ENCODE data around the gene MYBBP1A.

Gene MYBBP1A

DNA sequence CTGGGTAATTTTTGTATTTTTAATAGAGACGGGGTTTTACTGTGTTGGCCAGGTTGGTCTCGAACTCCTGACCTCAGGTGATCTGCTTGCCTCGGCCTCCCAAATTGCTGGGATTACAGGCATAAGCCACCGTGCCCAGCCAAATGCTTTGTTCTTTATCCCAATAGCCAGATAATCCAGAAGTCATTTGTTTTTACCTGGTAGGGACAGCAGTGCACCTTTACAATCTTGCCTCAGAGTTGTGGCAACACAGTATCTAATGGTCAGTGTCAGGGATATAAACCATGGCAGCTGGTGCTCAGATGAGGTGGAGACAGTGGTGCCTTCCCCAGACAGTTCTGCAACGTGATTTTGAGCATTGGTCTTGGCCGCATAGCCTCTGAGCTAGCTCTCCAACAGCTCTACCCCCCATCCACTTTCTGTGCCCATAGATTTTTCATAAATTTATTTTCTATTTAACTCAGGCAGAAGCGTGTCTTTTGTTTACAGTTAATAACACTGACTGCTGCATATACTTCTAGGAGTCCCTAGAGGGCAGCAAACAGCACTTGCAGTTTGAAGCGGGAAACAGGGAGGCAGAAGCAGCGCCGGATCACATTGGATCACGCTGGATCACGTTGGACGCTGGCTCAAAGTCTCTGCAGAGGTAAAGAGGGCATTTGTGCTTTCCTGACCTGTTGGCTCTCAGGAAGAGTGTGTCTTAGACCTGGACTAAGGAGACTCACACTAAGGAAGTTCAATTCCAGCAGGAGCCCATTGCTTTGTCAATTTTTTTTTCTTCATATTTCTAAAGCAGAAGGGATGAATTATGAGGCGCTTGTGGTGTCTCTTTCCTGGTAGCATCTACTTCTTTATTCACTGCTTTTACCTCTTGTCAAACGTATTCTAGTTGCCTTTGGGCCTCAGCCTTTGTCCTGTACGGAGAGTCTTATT, 10.3 kb upstream of the MYBBP1A start:
- DNase-seq, result peak; percentile 13 to 60 (median 27)

DNA sequence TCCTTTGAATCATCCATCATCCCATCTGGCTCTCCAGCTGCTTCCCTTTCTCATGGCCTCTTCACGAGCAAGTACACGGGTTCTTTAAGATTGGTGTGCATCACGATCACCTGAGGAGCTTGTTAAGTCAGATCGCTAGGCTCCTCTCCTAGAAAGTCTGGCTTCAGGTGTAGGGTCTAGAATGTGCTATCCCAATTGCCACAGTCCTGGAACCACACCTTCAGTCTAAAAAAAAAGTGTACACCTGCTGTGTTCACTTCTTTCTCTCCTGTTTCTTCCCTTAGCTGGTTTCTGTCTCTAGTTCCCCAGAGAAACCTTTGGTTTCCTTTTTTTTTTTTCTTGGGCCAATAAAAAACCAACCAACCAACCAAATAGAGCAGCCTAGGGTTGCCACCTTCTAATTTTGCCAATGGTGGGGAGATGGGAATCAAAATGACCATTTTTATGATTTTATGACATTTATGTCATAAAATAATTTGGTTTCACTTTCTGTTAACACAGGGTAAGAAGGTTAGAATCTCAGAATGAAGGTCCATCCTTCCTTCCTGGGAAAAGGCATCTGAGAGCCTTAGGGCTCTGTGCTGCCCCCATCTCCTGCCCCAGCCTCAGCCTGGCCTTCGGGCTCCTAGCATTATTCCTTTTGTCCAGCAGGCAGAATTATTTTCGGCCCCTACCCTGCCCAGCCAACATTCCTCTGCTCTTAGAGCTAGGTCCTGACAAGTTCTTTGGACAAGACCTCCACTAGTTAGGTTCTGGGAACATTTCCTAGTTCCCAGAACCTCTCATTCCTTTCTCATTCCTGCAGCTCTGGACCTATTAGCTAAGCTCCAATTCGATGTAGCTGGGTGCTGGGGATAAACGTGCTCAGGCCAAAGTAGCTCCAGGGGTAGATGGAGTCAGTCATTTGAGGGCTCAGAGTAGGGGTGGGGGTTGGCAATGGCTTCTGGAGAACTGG, 7.1 kb upstream of the MYBBP1A start:
- no peak for DNase-seq

DNA sequence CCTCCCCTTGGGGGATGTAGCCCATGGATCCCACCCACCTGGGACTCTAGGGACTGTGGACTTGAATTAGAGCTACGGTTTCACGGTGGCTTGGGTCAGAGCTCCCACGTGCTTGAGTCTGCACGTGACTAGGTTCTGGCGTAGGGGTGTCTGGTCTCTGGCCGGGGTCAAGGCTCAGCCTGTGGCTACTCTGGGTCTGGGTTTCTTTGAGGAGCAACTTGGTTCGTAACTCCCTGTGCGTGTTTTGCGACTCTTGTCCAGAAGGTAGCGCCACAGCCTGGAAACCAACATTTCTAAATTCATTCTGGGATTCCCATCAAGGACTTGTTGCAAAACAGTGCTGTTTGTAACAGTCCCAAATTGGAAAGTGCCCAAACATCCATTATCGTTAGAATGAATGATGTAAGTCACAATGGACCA, 5.7 kb upstream of the MYBBP1A start:
- no peak for DNase-seq

DNA sequence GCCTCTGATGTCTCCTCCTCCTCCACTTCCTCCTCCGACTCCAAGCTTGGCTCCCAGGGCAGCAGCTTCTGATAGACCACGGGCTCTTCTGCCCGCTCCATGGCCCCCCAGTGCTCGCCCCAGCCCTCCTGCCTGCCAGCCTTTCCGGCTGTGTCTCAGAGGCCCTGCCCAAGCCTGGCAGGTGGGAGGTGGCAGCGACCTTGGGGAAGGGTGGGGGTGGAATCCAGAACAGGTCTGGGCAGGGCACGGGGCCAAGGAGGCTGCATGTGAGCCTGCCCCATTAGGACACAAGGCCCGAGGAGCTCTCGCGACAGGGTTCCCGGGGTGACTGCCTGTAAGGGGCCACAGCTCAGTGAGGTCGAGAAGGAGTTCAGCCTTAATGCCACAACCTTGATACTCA, 5.2 kb upstream of the MYBBP1A start, which contains the start of gene GGT6:
GGT6 (minus strand) TSS at position 157 of the 400 bp plus-strand sequence; CDS start at position 101, 56 bp downstream.
- no peak for DNase-seq

DNA sequence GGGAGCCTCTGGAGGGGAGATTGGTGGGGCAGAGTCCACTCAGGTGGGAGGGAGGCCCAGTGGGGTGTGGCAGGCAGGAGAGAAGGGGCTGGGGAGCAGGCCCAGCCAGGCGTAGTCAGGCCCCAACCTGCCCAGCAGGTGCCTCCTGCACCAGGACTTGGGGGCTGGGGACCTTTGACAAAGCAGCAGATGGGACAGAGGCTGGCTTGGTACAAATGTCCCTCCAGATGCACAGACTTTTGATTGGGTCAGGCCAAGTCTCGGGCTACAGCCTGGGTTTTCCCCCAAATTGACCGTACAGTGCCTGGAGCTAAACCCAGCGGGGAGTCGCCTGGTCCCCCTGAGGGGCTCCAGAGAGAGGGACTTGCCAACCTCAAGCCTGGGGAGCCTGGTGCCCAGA, 4.8 kb upstream of the MYBBP1A start:
- no peak for DNase-seq

DNA sequence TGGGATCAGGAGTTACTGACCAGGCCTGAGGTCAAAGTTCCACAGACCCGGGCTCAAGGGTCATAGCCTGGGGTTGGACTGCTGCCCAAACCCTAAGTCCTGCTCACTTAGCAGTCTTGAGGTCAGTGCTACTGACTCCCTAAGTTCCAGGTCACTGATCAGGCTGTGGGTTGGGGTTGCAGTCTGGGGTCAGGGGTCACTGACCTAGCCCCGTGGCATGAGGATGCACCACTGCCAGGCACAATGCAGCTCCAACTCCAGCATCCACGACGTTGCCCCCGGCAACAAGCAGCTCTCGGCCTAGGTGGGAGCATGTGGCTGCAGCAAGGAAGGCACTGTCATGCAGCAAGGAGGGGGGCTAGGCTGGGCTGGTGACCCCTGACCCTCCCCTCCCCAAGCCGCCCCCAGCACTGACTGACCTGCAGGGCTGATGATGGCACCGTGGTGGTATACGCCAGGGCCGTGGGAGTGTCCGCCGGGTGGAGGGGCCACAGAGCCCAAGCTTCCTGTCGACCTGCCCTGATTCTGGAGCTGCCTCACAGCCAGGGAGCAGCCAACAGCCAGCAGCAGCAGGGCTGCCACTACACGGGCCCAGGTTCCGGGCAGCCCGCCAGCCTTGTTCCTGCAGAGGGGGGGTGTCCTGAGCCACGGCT, 4.1 kb upstream of the MYBBP1A start:
- no peak for DNase-seq

DNA sequence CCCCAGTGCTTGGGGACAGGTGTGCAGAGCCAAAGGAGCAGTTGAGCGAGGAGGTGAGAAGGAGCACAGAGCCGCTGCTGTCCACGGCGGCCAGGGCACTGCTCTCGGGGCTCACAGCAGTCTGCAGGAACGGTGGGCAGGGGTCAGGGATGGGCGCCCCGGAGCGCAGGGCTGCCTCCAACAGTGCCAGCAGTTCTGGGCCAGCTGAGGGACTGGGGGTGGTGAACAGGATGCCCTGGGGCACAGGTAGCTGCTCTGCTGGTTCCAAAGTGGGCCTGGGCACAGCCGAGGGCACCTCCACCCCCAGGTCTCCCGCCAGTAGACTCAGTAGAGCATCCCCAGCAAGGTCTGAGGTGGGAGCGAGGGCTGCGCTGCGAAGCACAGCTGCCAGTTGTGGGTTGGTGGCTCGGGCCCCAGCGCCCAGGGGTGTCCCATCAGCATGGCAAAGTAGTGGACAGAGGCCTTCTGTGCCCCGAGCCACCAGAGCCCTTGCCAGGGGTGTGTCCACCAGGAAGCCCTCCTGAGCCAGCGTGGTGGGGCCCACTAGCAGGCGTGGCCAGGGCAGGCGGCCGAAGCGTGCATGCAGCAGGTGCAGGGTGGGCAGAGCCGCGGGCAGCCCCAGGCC, 3.3 kb upstream of the MYBBP1A start:
- no peak for DNase-seq

DNA sequence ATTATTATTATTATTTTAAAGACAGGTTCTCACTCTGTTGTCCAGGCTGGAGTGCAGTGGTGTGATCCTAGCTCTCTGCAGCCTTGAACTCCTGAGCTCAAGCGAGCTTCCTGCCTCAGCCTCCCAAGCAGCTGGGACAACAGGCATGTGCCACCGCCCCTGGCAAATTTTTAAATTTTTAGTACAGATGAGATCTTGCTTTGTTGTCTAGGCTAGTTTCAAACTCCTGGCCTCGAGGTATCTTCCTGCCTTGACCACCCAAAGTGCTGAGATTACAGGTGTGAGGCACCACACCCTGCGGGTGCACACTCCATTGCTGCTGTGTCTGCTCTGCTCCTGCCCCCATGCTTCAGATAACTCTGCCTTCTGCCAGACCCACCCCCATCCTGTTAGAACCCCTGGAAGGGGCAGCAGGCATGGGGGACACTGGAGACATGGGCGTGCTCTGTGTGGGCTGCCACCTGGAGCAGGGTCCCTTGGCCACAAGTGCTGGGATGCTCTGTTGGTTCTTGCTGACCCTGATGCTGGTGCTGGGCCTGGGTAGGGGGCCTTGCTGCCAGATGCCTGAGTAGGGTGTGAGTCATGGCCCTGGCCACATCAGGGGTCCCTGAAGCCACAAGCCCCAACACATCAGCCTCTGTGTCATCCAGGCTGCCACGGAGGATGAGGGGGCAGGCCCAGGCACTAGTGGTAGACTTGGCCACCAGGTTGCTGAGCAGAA, 2.6 kb upstream of the MYBBP1A start:
- DNase-seq, result no peak

DNA sequence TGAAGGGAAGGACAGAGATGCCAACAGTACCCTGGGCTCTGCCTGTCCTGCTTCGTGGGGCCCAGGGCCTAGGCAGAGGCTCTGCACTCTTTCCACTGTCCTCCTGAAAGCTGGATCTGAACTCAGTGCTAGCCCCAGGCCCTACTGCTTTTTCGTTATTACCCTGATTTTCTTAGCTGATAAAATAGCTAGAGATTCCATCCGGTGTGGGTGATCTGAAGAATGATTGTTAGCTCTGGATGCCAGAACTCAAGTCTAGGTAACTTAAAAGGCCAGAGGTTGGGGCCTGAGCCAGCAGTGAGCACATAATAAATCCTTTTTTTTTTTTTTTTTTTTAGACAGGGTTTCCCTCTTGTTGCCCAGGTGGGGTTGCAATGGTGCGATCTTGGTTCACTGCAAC, 1.8 kb upstream of the MYBBP1A start:
- DNase-seq, result no peak

DNA sequence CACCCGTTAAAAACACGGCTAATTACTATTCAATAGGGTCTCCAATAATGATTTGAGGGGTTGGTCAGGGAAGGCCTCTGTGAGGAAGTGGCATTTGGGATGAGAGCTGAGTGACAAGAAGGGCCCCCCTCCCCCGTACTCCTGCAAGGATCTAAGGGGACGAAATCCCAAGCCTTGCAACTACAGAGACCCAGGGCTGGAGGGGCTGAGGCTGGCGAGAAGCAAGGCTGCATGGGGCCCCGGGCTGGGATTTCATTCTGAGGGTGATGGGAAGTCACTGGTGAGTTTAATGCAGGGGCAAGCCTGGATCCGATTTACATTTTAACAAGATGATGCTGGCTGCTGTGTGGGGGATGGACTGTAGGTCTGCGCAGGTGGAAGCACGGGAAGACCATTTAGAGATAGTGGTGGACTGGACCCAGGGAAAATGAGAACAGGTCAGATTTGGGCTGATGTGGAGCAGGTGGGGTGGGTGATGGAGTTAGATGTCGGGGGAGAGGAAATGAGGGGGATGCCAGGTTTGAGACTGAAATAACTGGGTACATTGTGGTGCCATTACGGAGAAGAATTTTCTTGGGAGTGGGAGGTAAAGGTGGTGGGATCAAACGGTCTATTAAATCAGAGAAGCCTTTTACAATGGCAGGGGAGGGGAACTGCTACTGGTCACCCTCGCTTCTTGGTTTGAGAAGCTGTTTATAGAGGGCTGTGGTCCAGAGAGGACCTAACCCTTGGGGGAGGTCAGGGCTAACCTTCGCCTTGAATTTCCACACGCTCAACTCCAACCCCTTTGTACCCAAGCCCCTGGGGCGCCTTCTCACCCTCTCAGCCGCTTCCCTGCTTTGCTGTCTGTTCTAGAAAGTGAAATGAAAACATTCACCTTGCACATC, 932 bp upstream of the MYBBP1A start:
- DNase-seq, result no peak

DNA sequence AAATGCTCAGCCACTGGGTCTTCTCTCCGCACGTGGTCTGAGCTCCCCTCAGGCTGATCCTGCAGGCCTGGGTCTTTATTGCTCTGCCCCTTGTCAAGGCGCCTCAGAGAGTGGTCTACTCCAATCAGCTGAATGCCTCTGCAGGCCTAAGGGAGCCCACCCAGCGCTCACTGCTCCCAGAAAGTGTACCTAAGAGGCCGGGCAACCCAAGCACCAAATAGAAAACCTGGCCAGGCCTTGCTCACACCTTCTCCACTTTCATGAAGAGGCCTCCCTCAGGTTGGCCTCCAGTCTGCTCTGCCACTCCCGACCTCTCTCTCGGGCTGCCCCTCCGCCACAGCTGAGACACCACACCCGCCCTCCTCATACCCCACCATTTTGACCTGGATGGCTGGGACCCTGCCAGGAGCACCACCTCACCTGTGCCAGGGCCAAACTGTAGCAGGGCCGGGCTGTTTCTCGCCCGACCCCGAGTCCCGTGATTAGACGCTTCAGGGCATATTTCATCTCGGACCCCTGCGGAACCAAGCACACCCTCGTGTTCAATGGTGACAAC, 665 bp downstream of the MYBBP1A start:
- no peak for DNase-seq

DNA sequence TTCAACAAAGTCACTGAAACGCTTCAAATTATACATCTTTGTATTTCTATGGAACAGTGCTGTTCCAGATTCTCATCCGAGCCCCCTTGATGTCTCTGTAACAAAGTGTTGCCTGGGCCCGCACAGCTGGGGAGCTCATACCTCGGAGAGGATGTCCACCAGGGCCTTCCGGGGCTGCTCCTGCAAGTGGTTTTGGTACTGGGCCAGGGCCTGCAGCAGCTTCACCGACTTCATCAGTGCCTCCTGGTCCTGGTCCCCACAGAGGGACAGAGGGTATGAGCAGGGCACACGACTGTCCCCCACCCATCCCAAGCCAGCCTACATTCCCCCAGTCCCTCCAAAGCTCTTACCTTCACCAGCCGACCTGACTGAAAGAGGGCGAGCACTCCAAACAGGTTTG, 1.5 kb downstream of the MYBBP1A start:
- DNase-seq, result no peak

DNA sequence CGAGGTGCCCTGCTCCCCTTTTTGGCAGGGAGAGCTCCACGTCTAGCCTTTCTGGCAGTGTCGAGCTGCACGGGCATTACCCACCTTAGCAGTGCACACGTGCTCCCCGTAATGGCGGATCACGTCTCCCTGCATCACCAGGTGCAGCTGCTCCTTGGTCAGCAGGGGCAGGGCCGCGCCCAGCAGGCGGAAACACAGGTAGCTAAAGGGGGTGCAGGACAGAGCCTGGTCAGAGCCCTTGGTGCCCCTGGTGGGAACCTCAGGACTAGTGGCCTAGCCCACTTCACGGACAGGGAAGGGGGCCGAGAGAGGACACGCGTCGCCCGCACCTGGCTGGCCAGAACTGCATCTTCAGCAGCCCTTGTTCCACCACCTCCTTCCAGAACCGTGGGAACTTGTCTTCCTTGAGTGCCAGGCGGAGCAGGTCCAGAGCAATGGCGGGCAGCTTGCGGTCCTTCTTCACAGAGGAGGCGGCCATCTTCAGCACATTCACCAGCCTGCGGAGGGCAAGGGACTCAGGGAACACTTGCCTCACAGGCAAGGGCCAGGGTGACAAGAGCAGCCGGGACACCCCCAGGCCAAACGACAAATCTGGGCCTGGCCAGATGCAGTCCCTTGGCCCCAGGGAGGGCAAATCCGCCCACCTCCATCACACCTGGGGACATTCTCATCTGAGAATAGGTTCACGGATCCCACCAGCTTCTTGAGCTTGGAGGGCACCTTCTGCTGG, 3.2 kb downstream of the MYBBP1A start:
- no peak for DNase-seq

DNA sequence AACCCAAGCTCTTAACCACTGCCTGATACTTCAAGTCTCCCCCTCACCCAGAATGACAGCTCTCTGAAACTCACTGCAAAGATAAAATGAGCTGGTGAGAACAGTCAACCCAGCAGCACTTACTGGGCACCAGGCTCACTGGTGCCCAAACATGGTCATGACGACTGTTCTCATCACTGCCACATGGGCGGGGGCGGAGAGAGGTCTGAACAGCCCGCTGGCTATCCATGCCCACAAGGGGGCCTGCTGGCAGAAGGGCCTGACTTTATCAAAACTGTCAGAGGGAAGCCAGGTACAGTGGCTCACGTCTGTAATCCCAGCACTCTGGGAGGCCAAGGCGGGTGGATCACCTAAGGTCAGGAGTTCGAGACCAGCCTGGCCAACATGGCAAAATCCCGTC, 4.0 kb downstream of the MYBBP1A start:
- DNase-seq, result no peak

DNA sequence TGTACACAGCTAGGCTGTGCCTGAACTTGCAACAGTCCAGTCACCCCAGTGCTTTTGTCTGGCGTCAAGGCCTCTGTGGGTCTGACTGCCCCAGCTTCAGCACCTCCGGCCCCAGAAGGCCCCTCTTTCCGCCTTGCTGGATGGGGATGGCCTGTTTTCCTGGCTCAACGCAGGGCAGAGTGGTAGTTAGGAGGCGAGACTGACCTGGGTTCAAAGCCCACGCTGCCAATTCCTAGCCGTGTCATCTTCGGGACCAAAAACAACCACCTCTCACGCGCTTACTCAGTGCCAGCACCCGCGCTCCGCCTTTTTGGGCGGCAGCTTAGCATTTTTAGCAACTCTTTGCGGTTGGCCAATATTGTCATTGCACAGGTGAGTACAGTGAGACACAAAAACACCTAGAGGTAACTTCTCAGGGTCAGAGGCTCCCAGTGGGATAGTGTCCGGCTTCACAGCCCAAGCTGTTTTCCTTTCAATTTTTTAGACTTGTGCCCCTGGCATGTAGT, 4.6 kb downstream of the MYBBP1A start:
- no peak for DNase-seq

DNA sequence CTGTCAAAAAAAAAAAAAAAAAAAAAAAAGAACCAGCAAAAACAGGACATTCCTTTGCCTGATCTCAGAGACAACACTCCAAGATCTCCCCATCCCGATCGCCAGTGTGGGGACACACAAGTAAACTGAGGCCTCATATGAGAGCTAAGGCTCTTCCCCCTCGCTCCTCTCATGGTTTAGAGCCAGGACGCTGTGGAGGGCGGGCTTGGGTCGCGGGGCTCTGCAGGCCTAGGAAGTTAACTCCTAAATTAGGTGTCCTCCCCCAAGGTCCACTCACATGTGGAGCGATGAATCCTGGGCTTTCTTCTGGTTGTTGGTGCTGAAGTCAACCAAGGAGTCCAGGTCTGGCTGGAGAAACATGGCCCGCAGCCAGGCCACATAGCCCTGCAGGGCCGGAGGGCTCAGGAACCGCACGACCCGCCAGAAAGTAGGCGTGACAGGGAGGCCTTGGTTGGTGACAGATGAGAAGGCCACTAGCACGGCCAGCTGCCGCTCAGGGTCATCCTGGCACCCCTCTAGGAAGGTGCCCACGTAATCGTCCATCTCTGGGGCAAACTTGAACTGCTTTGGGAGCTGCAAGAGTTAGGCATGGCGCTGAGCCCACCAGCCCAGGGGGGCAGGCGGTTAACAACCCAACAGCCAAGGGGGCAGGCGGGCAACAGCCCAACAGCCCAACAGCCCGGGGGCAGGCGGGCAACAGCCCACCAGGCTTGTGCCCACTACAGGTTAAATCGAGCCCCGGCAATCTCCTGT, 5.2 kb downstream of the MYBBP1A start:
- no peak for DNase-seq

DNA sequence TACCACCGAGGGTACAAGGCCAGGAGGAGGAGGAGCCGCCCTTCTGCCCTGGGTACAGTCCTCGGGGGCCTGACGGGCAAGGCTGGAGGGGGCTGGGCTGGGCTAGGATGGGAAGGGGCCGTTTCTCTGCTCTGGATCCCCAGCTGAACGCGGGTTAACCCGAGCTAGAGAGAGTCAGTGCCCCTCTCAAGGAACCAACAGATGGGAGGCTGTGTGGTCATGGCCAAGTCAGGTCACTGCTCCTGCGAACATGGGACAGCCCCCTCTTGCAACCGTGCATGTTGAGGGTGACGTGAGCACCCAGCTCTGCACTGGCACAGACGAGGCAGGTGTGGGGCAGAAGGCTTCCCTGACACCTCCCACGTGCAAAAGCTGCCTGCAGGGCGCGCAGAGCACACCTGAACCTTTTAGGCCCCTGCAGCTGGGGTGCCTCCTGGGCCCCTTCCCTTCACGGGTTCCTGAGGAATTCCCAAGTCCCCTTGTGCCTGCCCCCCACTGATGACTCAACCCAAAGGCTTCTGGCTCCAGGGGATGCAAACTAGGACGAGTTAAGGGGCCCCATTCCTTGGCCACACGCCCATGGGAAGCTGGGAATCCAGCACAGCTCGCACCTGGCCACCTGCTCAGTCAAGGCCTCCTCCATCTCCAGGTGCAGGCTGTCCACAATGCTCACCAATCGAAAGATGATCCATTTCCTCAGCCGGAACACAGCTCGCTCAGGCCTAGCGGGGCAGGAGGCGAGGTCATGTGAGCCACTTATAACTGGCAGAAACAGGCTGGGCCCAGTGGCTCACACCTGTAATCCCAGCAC, 6.3 kb downstream of the MYBBP1A start:
- no peak for DNase-seq

DNA sequence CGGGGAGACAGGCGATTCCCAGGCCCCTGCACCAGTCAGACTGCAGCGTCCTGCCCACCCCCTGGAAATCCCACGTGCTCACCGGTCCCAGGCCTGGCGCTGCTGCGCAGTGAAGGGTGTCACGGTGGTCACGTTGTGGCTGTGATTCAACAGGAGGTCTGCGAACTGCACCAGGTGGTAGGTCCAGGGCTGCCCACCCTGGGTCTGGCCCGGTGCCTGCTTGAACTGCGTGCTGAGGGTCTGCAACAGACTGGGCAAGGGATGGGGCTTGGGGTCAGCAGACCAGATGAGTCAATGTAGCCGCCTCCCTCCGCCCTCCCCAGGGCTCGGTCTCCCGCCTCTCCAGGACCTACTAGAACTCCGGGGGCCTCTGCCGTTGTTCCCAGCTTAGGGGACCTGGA, 7.1 kb downstream of the MYBBP1A start:
- no peak for DNase-seq
